ENCODE measurements around the gene TVP23C.

TVP23C gene

GRCh38 chr17:15502369-15503112 lies 60.7 kb downstream of the TVP23C start:
- Histone ChIP-seq H3K9ac (ENCODE audit: low read depth, low read length) (peak overlapping the region; percentile 63; the same call in 1 of the 2 replicates), H3K4me1 (ENCODE audit: insufficient read depth, low read length) (peaks cover 3% of the 10 kb centered on the region; the same call in 1 of the 2 replicates), H3K27me3 (ENCODE audit: insufficient read depth, low read length) (no peaks in the 10 kb centered on the region), H3K9me3 (ENCODE audit: insufficient read depth, low read depth, low read length) (no peaks in the 10 kb centered on the region), H3K36me3 (ENCODE audit: insufficient read depth, low read depth, low read length) (peaks cover 19% of the 10 kb centered on the region), H3K4me3 (ENCODE audit: low read length) (peak overlapping the region; percentile 21; the same call in 1 of the 2 replicates), H3K27ac (ENCODE audit: low read length) (peak overlapping the region; percentile 43)

GRCh38 chr17:15501793-15502192 lies 61.5 kb downstream of the TVP23C start:
- Histone ChIP-seq H3K27ac (ENCODE audit: low read length) (no peak overlapping the region), H3K36me3 (ENCODE audit: insufficient read depth, low read depth, low read length) (peaks cover 22% of the 10 kb centered on the region), H3K4me3 (ENCODE audit: low read length) (no peak overlapping the region), H3K9ac (ENCODE audit: low read depth, low read length) (no peak overlapping the region), H3K27me3 (ENCODE audit: insufficient read depth, low read length) (no peaks in the 10 kb centered on the region), H3K9me3 (ENCODE audit: insufficient read depth, low read depth, low read length) (no peaks in the 10 kb centered on the region), H3K4me1 (ENCODE audit: insufficient read depth, low read length) (peaks cover 3% of the 10 kb centered on the region; the same call in 1 of the 2 replicates)

GRCh38 chr17:15501282-15501681 lies 62.0 kb downstream of the TVP23C start:
- Histone ChIP-seq H3K27me3 (ENCODE audit: insufficient read depth, low read length) (no peaks in the 10 kb centered on the region), H3K27ac (ENCODE audit: low read length) (no peak overlapping the region), H3K36me3 (ENCODE audit: insufficient read depth, low read depth, low read length) (peaks cover 27% of the 10 kb centered on the region), H3K4me3 (ENCODE audit: low read length) (no peak overlapping the region), H3K9me3 (ENCODE audit: insufficient read depth, low read depth, low read length) (no peaks in the 10 kb centered on the region), H3K9ac (ENCODE audit: low read depth, low read length) (no peak overlapping the region), H3K4me1 (ENCODE audit: insufficient read depth, low read length) (peaks cover 3% of the 10 kb centered on the region; the same call in 1 of the 2 replicates)

GRCh38 chr17:15498107-15498506 lies 65.2 kb downstream of the TVP23C start:
- Histone ChIP-seq H3K4me1 (ENCODE audit: insufficient read depth, low read length) (peaks cover 3% of the 10 kb centered on the region; the same call in 1 of the 2 replicates), H3K27ac (ENCODE audit: low read length) (no peak overlapping the region), H3K27me3 (ENCODE audit: insufficient read depth, low read length) (no peaks in the 10 kb centered on the region), H3K36me3 (ENCODE audit: insufficient read depth, low read depth, low read length) (peaks cover 32% of the 10 kb centered on the region), H3K4me3 (ENCODE audit: low read length) (no peak overlapping the region), H3K9me3 (ENCODE audit: insufficient read depth, low read depth, low read length) (no peaks in the 10 kb centered on the region), H3K9ac (ENCODE audit: low read depth, low read length) (no peak overlapping the region)

- no peaks in the 10 kb centered on the region for H3K27me3 ChIP-seq (ENCODE audit: insufficient read depth, low read length)
- no peaks in the 10 kb centered on the region for H3K4me1 ChIP-seq (ENCODE audit: insufficient read depth, low read length)
- H3K36me3 ChIP-seq (ENCODE audit: insufficient read depth, low read depth, low read length), result peaks cover 31% of the 10 kb centered on the region
- no peak overlapping the region for H3K4me3 ChIP-seq (ENCODE audit: low read length)
- H3K9ac ChIP-seq (ENCODE audit: low read depth, low read length), result no peak overlapping the region
- H3K27ac ChIP-seq (ENCODE audit: low read length), result no peak overlapping the region
- no peaks in the 10 kb centered on the region for H3K9me3 ChIP-seq (ENCODE audit: insufficient read depth, low read depth, low read length)
Observed at GRCh38 chr17:15496735-15497670, 66.3 kb downstream of the TVP23C start.

GRCh38 chr17:15494821-15495220 lies 68.5 kb downstream of the TVP23C start:
- H3K4me3 ChIP-seq (ENCODE audit: low read length), result no peak overlapping the region
- H3K4me1 ChIP-seq (ENCODE audit: insufficient read depth, low read length), result peaks cover 17% of the 10 kb centered on the region
- peaks cover 17% of the 10 kb centered on the region for H3K36me3 ChIP-seq (ENCODE audit: insufficient read depth, low read depth, low read length)
- no peak overlapping the region for H3K9ac ChIP-seq (ENCODE audit: low read depth, low read length)
- H3K9me3 ChIP-seq (ENCODE audit: insufficient read depth, low read depth, low read length), result no peaks in the 10 kb centered on the region
- no peak overlapping the region for H3K27ac ChIP-seq (ENCODE audit: low read length)
- no peaks in the 10 kb centered on the region for H3K27me3 ChIP-seq (ENCODE audit: insufficient read depth, low read length)

- Histone ChIP-seq H3K9ac (ENCODE audit: low read depth, low read length) (no peak overlapping the region), H3K27me3 (ENCODE audit: insufficient read depth, low read length) (no peaks in the 10 kb centered on the region), H3K4me3 (ENCODE audit: low read length) (no peak overlapping the region), H3K36me3 (ENCODE audit: insufficient read depth, low read depth, low read length) (peaks cover 17% of the 10 kb centered on the region), H3K27ac (ENCODE audit: low read length) (no peak overlapping the region), H3K4me1 (ENCODE audit: insufficient read depth, low read length) (peaks cover 17% of the 10 kb centered on the region), H3K9me3 (ENCODE audit: insufficient read depth, low read depth, low read length) (no peaks in the 10 kb centered on the region)
Observed at GRCh38 chr17:15493693-15494035, 69.6 kb downstream of the TVP23C start.

GRCh38 chr17:15492791-15493692 lies 70.2 kb downstream of the TVP23C start:
- H3K4me1 ChIP-seq (ENCODE audit: insufficient read depth, low read length), result peaks cover 17% of the 10 kb centered on the region
- peaks cover 19% of the 10 kb centered on the region for H3K36me3 ChIP-seq (ENCODE audit: insufficient read depth, low read depth, low read length)
- H3K9ac ChIP-seq (ENCODE audit: low read depth, low read length), result no peak overlapping the region
- H3K27me3 ChIP-seq (ENCODE audit: insufficient read depth, low read length), result no peaks in the 10 kb centered on the region
- H3K4me3 ChIP-seq (ENCODE audit: low read length), result no peak overlapping the region
- no peaks in the 10 kb centered on the region for H3K9me3 ChIP-seq (ENCODE audit: insufficient read depth, low read depth, low read length)
- H3K27ac ChIP-seq (ENCODE audit: low read length), result no peak overlapping the region

GRCh38 chr17:15492186-15492585 lies 71.1 kb downstream of the TVP23C start:
- Histone ChIP-seq H3K4me3 (ENCODE audit: low read length) (no peak overlapping the region), H3K4me1 (ENCODE audit: insufficient read depth, low read length) (peaks cover 17% of the 10 kb centered on the region), H3K36me3 (ENCODE audit: insufficient read depth, low read depth, low read length) (peaks cover 24% of the 10 kb centered on the region), H3K27me3 (ENCODE audit: insufficient read depth, low read length) (no peaks in the 10 kb centered on the region), H3K27ac (ENCODE audit: low read length) (no peak overlapping the region), H3K9me3 (ENCODE audit: insufficient read depth, low read depth, low read length) (no peaks in the 10 kb centered on the region), H3K9ac (ENCODE audit: low read depth, low read length) (no peak overlapping the region)

GRCh38 chr17:15490634-15491261 lies 72.5 kb downstream of the TVP23C start:
- Histone ChIP-seq H3K36me3 (ENCODE audit: insufficient read depth, low read depth, low read length) (peaks cover 14% of the 10 kb centered on the region), H3K27ac (ENCODE audit: low read length) (peak overlapping the region; percentile 68), H3K4me1 (ENCODE audit: insufficient read depth, low read length) (peaks cover 17% of the 10 kb centered on the region), H3K27me3 (ENCODE audit: insufficient read depth, low read length) (no peaks in the 10 kb centered on the region), H3K9me3 (ENCODE audit: insufficient read depth, low read depth, low read length) (no peaks in the 10 kb centered on the region), H3K4me3 (ENCODE audit: low read length) (peak overlapping the region; percentile 23; the same call in 1 of the 2 replicates), H3K9ac (ENCODE audit: low read depth, low read length) (peak overlapping the region; percentile 65; the same call in 1 of the 2 replicates)

GRCh38 chr17:15488557-15488956 lies 74.7 kb downstream of the TVP23C start:
- no peak overlapping the region for H3K27ac ChIP-seq (ENCODE audit: low read length)
- no peaks in the 10 kb centered on the region for H3K9me3 ChIP-seq (ENCODE audit: insufficient read depth, low read depth, low read length)
- no peaks in the 10 kb centered on the region for H3K27me3 ChIP-seq (ENCODE audit: insufficient read depth, low read length)
- H3K4me1 ChIP-seq (ENCODE audit: insufficient read depth, low read length), result peaks cover 25% of the 10 kb centered on the region
- no peak overlapping the region for H3K4me3 ChIP-seq (ENCODE audit: low read length)
- H3K9ac ChIP-seq (ENCODE audit: low read depth, low read length), result no peak overlapping the region
- H3K36me3 ChIP-seq (ENCODE audit: insufficient read depth, low read depth, low read length), result peaks cover 13% of the 10 kb centered on the region

All from iPS-20b (cell line).